ENCODE results near the gene LUZP1.

- TF ChIP-seq CTCF (IDR thresholded peaks at IDR 0.05) (no peak), POLR2A (IDR thresholded peaks at IDR 0.05) (no peak)
These were observed 71.3 kb downstream of the LUZP1 start for GRCh38 chr1:23097316-23097715.
